HG03280 (cell line): Measurements from ENCODE around the gene EME1.
"Not testable (repeated sequence)": the region's sequence is repeated elsewhere in the genome, so short reads cannot be mapped to it uniquely, and the experiment has no call there.

ENCODE experiments used
- ATAC-seq: cut with Tn5 transposase; IDR thresholded peaks from one replicate; pipeline ENCODE4 v1.9.1; 2021; ENCODE audit warnings: mild to moderate bottlenecking, moderate library complexity; ENCODE audit not compliant: unreplicated experiment

EME1 gene

GRCh38 chr17:50372758-50373556 lies at the start of gene EME1, which contains the start of gene MRPL27:
TSS of gene EME1 (plus strand) at chr17:50373229. CDS start at chr17:50375209, 1,980 bp downstream.
TSS of gene MRPL27 (minus strand) at chr17:50373184. CDS start at chr17:50373170, 14 bp downstream.
- ATAC-seq: peak; percentile 88

- no peak for ATAC-seq
These were observed 47.1 kb upstream of the EME1 start for GRCh38 chr17:50325906-50326305.

GRCh38 chr17:50326831-50327364 lies 46.1 kb upstream of the EME1 start:
- no peak for ATAC-seq

GRCh38 chr17:50328363-50329325 lies 44.4 kb upstream of the EME1 start:
- no peak for ATAC-seq

GRCh38 chr17:50329716-50330115 lies 43.3 kb upstream of the EME1 start:
- ATAC-seq: no peak

GRCh38 chr17:50330151-50330775 lies 42.8 kb upstream of the EME1 start:
- no peak for ATAC-seq

GRCh38 chr17:50331085-50331791 lies 41.8 kb upstream of the EME1 start:
- no peak for ATAC-seq

- ATAC-seq: no peak
These were observed 40.8 kb upstream of the EME1 start for GRCh38 chr17:50332196-50332595.

- not testable (repeated sequence) for ATAC-seq
These were observed 39.6 kb upstream of the EME1 start for GRCh38 chr17:50333291-50334057.

GRCh38 chr17:50337956-50338355 lies 35.1 kb upstream of the EME1 start:
- ATAC-seq: no peak

- ATAC-seq: no peak
These were observed 34.4 kb upstream of the EME1 start for GRCh38 chr17:50338645-50339044.

- ATAC-seq: no peak
These were observed 33.6 kb upstream of the EME1 start for GRCh38 chr17:50339381-50339780.

GRCh38 chr17:50344731-50345365 lies 28.2 kb upstream of the EME1 start:
- ATAC-seq: no peak

GRCh38 chr17:50345432-50346312 lies 27.4 kb upstream of the EME1 start, which contains the start of gene XYLT2:
TSS of gene XYLT2 (plus strand) at chr17:50346126. CDS start at chr17:50346141, 15 bp downstream.
- peak; percentile 88 for ATAC-seq

GRCh38 chr17:50346313-50347116 lies 26.5 kb upstream of the EME1 start:
- peak; percentile 42 for ATAC-seq

GRCh38 chr17:50347117-50347893 lies 25.7 kb upstream of the EME1 start:
- no peak for ATAC-seq
